Measurements from ENCODE around the gene HNRNPH1. TPM values are rescaled to one million over a fixed set of nuclear protein-coding genes. Genes with fewer than 3 reads are reported as not detected.
"Not testable (repeated sequence)": the region's sequence is repeated elsewhere in the genome, so short reads cannot be mapped to it uniquely, and the experiment has no call there.

Gene HNRNPH1
- total and polyA plus RNA-seq, 7 experiments from 2014 or later = 120 to 2,239 (median 1,629) TPM

DNA sequence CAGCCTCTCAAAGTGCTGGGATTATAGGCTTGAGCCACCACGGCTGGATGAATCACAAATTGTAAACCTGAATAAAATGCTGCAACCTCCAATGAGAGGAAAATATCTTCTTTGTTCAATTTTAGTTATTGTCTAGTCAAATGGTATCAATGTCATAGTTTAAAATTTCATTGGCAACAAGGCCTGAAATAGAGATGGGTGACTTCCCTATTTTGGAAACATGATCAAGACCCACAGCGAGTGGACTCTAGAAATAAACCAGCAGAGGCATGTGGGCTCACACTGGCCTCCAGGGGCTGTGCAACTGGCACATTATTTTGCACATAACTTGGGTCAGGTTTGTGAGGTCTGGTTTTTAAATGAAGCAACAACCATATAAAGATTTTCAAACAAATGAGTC, 29.7 kb upstream of the HNRNPH1 start:
- ATAC-seq; H3K27me3 ChIP-seq (ENCODE audit: control insufficient read depth in 2 of 2, insufficient read depth in 2 of 2, low read length in 2 of 2); H3K27ac ChIP-seq (ENCODE audit: low read depth, low read length); H3K4me1 Mint-ChIP-seq; H3K27ac Mint-ChIP-seq; H3K4me3 ChIP-seq (ENCODE audit: low read length); H3K9me3 Mint-ChIP-seq; intact Hi-C loops (cut with micrococcal nuclease); H3K4me3 Mint-ChIP-seq; H3K27me3 Mint-ChIP-seq; DNase-seq; H3K36me3 ChIP-seq (ENCODE audit: control insufficient read depth in 2 of 3, insufficient read depth in 3 of 3, low read length in 3 of 3); H3K36me3 Mint-ChIP-seq; CTCF ChIA-PET; H3K4me1 ChIP-seq (ENCODE audit: control insufficient read depth in 2 of 2, insufficient read depth in 2 of 2, low read length in 2 of 2); H3K9me3 ChIP-seq (ENCODE audit: control insufficient read depth in 2 of 3, low read length in 3 of 3); POLR2A ChIA-PET: not testable (repeated sequence)

- H3K27me3 ChIP-seq (ENCODE audit: control insufficient read depth in 2 of 2, insufficient read depth in 2 of 2, low read length in 2 of 2); H3K27me3 Mint-ChIP-seq; DNase-seq; H3K9me3 ChIP-seq (ENCODE audit: control insufficient read depth in 2 of 3, low read length in 3 of 3); ATAC-seq; H3K27ac Mint-ChIP-seq; intact Hi-C loops (cut with micrococcal nuclease); POLR2A ChIA-PET; H3K9me3 Mint-ChIP-seq; H3K36me3 ChIP-seq (ENCODE audit: control insufficient read depth in 2 of 3, insufficient read depth in 3 of 3, low read length in 3 of 3); H3K4me1 Mint-ChIP-seq; CTCF ChIA-PET; H3K4me3 Mint-ChIP-seq; H3K36me3 Mint-ChIP-seq; H3K27ac ChIP-seq (ENCODE audit: low read depth, low read length); H3K4me1 ChIP-seq (ENCODE audit: control insufficient read depth in 2 of 2, insufficient read depth in 2 of 2, low read length in 2 of 2); H3K4me3 ChIP-seq (ENCODE audit: low read length): not testable (repeated sequence)
These were observed 26.8 kb upstream of the HNRNPH1 start for GRCh38 chr5:179650245-179650644.

DNA sequence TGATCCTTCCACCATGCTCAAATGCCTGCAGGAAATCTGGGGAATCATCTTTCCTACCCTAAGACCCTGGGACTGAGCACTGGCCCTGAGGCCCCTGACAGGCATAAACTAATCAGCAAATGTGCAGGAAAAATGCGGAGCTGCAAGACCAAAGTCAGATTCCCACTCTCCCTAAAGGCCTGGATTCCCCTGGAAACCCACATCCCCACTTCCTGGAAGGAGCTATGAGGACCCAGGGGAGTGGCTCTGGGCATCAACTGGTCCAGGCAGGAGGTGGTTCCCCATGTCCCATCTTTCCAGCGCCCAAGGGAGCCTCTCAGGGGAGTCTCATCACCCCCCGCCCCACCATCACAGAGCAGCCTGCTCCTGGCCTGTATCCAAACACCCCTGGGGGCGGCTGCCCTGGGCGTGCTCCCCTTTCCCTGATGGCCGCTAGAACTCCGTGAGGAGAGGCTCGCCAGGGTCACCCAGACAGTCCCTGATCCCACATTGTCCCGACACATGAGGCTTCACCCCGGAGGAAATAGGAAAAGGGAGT, 25.8 kb upstream of the HNRNPH1 start:
- H3K9me3 ChIP-seq (ENCODE audit: control insufficient read depth in 2 of 3, low read length in 3 of 3); intact Hi-C loops (cut with micrococcal nuclease); H3K4me3 Mint-ChIP-seq; H3K27ac ChIP-seq (ENCODE audit: low read depth, low read length); H3K36me3 ChIP-seq (ENCODE audit: control insufficient read depth in 2 of 3, insufficient read depth in 3 of 3, low read length in 3 of 3); H3K27me3 ChIP-seq (ENCODE audit: control insufficient read depth in 2 of 2, insufficient read depth in 2 of 2, low read length in 2 of 2); POLR2A ChIA-PET; H3K27ac Mint-ChIP-seq; H3K4me3 ChIP-seq (ENCODE audit: low read length); CTCF ChIA-PET; H3K36me3 Mint-ChIP-seq; ATAC-seq; H3K9me3 Mint-ChIP-seq; H3K4me1 ChIP-seq (ENCODE audit: control insufficient read depth in 2 of 2, insufficient read depth in 2 of 2, low read length in 2 of 2); H3K27me3 Mint-ChIP-seq; H3K4me1 Mint-ChIP-seq; DNase-seq: not testable (repeated sequence)

DNA sequence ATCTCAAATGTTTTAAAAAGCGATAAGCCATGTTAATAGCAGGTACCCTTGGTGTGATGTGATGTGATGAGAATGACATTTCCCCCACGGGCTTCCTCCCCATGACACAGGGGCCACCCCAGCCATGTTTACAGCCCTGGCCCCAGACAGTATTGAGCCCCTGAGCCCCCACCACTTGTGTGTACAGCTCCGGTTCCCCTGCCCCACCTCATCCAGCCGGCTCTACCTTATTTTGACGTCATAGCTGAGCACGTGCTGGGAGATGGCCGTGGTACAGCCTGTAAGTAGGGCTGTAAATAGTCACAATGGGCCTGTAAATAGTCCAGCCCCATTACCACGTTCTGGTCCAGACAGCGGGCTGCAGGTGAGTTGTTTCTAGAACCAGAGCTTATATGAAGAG, 24.9 kb upstream of the HNRNPH1 start:
- no peaks in the 10 kb centered on the region for H3K4me1 ChIP-seq (ENCODE audit: control insufficient read depth in 2 of 2, insufficient read depth in 2 of 2, low read length in 2 of 2)
- no peaks in the 10 kb centered on the region for H3K27me3 ChIP-seq (ENCODE audit: control insufficient read depth in 2 of 2, insufficient read depth in 2 of 2, low read length in 2 of 2)
- H3K9me3 Mint-ChIP-seq = peaks cover 0 to 1% (median 0%) of the 10 kb centered on the region in 11 donors
- no peak overlapping the region for H3K4me3 Mint-ChIP-seq
- peaks cover 0 to 7% (median 0%) of the 10 kb centered on the region in 5 donors for H3K27me3 Mint-ChIP-seq
- intact Hi-C loops (cut with micrococcal nuclease) = no loop called here
- ChIA-PET POLR2A (no interaction called here), CTCF (no interaction called here)
- H3K36me3 Mint-ChIP-seq = no peaks in the 10 kb centered on the region
- H3K4me3 ChIP-seq (ENCODE audit: low read length) = no peak overlapping the region
- no peak overlapping the region for H3K27ac Mint-ChIP-seq
- H3K36me3 ChIP-seq (ENCODE audit: control insufficient read depth in 2 of 3, insufficient read depth in 3 of 3, low read length in 3 of 3) = no peaks in the 10 kb centered on the region
- no peaks in the 10 kb centered on the region for H3K9me3 ChIP-seq (ENCODE audit: control insufficient read depth in 2 of 3, low read length in 3 of 3)
- ATAC-seq = no peak
- H3K4me1 Mint-ChIP-seq = peaks cover 0 to 1% (median 0%) of the 10 kb centered on the region in 7 donors
- no peak overlapping the region for H3K27ac ChIP-seq (ENCODE audit: low read depth, low read length)
- no peak for DNase-seq

GRCh38 chr5:179644766-179645165, 21.3 kb upstream of the HNRNPH1 start:
- H3K27ac Mint-ChIP-seq; intact Hi-C loops (cut with micrococcal nuclease); H3K4me1 Mint-ChIP-seq; H3K27me3 Mint-ChIP-seq; POLR2A ChIA-PET; H3K36me3 Mint-ChIP-seq; H3K4me3 Mint-ChIP-seq; H3K27me3 ChIP-seq (ENCODE audit: control insufficient read depth in 2 of 2, insufficient read depth in 2 of 2, low read length in 2 of 2); DNase-seq; CTCF ChIA-PET; H3K4me3 ChIP-seq (ENCODE audit: low read length); H3K9me3 ChIP-seq (ENCODE audit: control insufficient read depth in 2 of 3, low read length in 3 of 3); ATAC-seq; H3K4me1 ChIP-seq (ENCODE audit: control insufficient read depth in 2 of 2, insufficient read depth in 2 of 2, low read length in 2 of 2); H3K36me3 ChIP-seq (ENCODE audit: control insufficient read depth in 2 of 3, insufficient read depth in 3 of 3, low read length in 3 of 3); H3K27ac ChIP-seq (ENCODE audit: low read depth, low read length); H3K9me3 Mint-ChIP-seq: not testable (repeated sequence)

DNA sequence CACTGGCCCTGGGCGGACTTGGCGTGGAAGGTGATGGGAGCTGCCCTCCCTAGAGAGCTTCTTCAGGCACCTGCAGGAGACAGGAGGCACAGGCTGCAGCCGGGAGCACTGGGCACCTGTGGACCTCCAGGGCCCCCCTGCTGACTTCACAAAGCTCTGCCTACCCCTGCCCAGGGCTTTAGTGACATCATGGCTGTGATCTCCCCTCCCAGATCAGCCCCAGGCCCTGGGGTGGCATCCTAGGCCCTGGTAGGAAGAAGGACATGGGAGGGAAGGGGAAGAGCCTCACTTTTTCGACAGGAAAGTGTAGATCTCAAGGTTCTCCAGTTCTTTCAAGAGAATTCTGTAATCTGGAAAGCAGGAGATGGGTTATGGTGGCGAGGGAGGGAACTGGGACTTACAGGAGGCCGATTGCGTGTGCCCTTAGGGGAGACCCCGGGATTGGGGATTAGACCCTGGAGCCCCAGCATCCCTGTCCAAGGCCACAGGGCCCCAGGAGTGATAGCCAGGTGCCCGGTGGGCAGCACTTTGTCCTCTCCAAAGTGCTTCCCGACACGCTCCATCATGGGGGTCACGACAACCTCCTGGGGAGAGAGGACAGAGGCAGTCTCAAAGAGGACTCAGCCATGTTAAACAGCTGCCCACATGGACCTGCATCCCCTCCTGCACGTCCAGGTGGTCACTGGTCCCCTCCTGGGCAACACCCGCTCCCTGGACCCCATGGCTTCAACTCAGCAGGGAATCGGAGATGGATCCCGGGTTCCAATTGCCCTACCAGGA, 19.9 kb upstream of the HNRNPH1 start:
- H3K36me3 Mint-ChIP-seq; ATAC-seq; H3K9me3 Mint-ChIP-seq; H3K36me3 ChIP-seq (ENCODE audit: control insufficient read depth in 2 of 3, insufficient read depth in 3 of 3, low read length in 3 of 3); H3K27ac ChIP-seq (ENCODE audit: low read depth, low read length); H3K4me1 ChIP-seq (ENCODE audit: control insufficient read depth in 2 of 2, insufficient read depth in 2 of 2, low read length in 2 of 2); H3K4me1 Mint-ChIP-seq; H3K4me3 Mint-ChIP-seq; POLR2A ChIA-PET; H3K9me3 ChIP-seq (ENCODE audit: control insufficient read depth in 2 of 3, low read length in 3 of 3); H3K4me3 ChIP-seq (ENCODE audit: low read length); H3K27me3 Mint-ChIP-seq; H3K27me3 ChIP-seq (ENCODE audit: control insufficient read depth in 2 of 2, insufficient read depth in 2 of 2, low read length in 2 of 2); H3K27ac Mint-ChIP-seq; DNase-seq; intact Hi-C loops (cut with micrococcal nuclease): not testable (repeated sequence)
- CTCF ChIA-PET = interaction anchor here (0.6 kb wide), 1 partner anchor 99 kb away, joined by 3 read pairs; no protein-coding TSS in a partner anchor

DNA sequence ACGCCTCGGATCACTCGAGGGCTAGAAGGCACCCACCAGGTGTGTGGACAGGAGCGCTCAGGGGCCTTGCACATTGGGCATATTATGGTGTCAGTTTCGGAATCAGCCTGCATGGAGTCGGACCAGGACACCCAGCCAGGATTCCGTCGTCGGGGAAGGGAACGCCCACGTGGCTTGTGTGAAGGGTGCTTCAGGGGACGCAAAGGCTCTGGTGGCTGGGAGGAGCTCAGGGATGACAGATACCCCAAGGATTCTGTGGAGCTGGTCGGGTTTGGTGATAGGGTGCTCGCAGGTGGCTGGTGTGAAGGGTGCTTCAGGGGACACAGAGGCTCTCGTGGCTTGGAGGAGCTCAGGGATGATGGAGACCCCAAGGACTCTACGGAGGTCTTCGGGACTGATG, 19.2 kb upstream of the HNRNPH1 start:
- CTCF ChIA-PET = interaction anchor here (0.6 kb wide), 2 partner anchors 12 to 100 kb away, joined by 3 to 5 read pairs; no protein-coding TSS in a partner anchor
- H3K36me3 Mint-ChIP-seq; H3K27me3 Mint-ChIP-seq; H3K9me3 ChIP-seq (ENCODE audit: control insufficient read depth in 2 of 3, low read length in 3 of 3); intact Hi-C loops (cut with micrococcal nuclease); H3K27ac Mint-ChIP-seq; H3K9me3 Mint-ChIP-seq; H3K4me3 Mint-ChIP-seq; DNase-seq; H3K4me1 ChIP-seq (ENCODE audit: control insufficient read depth in 2 of 2, insufficient read depth in 2 of 2, low read length in 2 of 2); ATAC-seq; H3K36me3 ChIP-seq (ENCODE audit: control insufficient read depth in 2 of 3, insufficient read depth in 3 of 3, low read length in 3 of 3); H3K4me1 Mint-ChIP-seq; POLR2A ChIA-PET; H3K27ac ChIP-seq (ENCODE audit: low read depth, low read length); H3K4me3 ChIP-seq (ENCODE audit: low read length); H3K27me3 ChIP-seq (ENCODE audit: control insufficient read depth in 2 of 2, insufficient read depth in 2 of 2, low read length in 2 of 2): not testable (repeated sequence)
